ENCODE results near the gene COL15A1. TPM values are rescaled to one million over a fixed set of nuclear protein-coding genes. Genes with fewer than 3 reads are reported as not detected.

The COL15A1 gene
- total RNA-seq, 1 donor from 2014 or later: 11.8 TPM

GRCh38 chr9:98941946-98942523, 1.7 kb upstream of the COL15A1 start:
- H3K27me3 ChIP-seq (ENCODE audit: control insufficient read depth, insufficient read depth, low read length): peaks cover 64% of the 10 kb centered on the region
- TF ChIP-seq CTCF (IDR thresholded peaks at IDR 0.05; ENCODE audit: insufficient read depth, low read length, poor library complexity, severe bottlenecking): no peak
- no peak overlapping the region for H3K4me3 ChIP-seq (ENCODE audit: low read depth, low read length)
- H3K36me3 ChIP-seq (ENCODE audit: control insufficient read depth, insufficient read depth, low read length): no peaks in the 10 kb centered on the region
- no peak for DNase-seq (ENCODE audit: low read depth)

GRCh38 chr9:98942906-98943681, 613 bp upstream of the COL15A1 start:
- Histone ChIP-seq H3K36me3 (ENCODE audit: control insufficient read depth, insufficient read depth, low read length) (no peaks in the 10 kb centered on the region), H3K4me3 (ENCODE audit: low read depth, low read length) (no peak overlapping the region), H3K27me3 (ENCODE audit: control insufficient read depth, insufficient read depth, low read length) (peaks cover 62% of the 10 kb centered on the region)
- TF ChIP-seq CTCF (IDR thresholded peaks at IDR 0.05; ENCODE audit: insufficient read depth, low read length, poor library complexity, severe bottlenecking): no peak
- DNase-seq (ENCODE audit: low read depth): no peak

- H3K36me3 ChIP-seq (ENCODE audit: control insufficient read depth, insufficient read depth, low read length): no peaks in the 10 kb centered on the region
- peak overlapping the region; percentile 19 for H3K4me3 ChIP-seq (ENCODE audit: low read depth, low read length)
- H3K27me3 ChIP-seq (ENCODE audit: control insufficient read depth, insufficient read depth, low read length): peaks cover 56% of the 10 kb centered on the region
- TF ChIP-seq CTCF (IDR thresholded peaks at IDR 0.05; ENCODE audit: insufficient read depth, low read length, poor library complexity, severe bottlenecking): no peak
- no peak for DNase-seq (ENCODE audit: low read depth)
Observed at GRCh38 chr9:98944057-98944733, 488 bp downstream of the COL15A1 start.

- no peak for DNase-seq (ENCODE audit: low read depth)
- H3K4me3 ChIP-seq (ENCODE audit: low read depth, low read length): no peak overlapping the region
- no peak for TF ChIP-seq CTCF (IDR thresholded peaks at IDR 0.05; ENCODE audit: insufficient read depth, low read length, poor library complexity, severe bottlenecking)
- H3K27me3 ChIP-seq (ENCODE audit: control insufficient read depth, insufficient read depth, low read length): peaks cover 53% of the 10 kb centered on the region
- no peaks in the 10 kb centered on the region for H3K36me3 ChIP-seq (ENCODE audit: control insufficient read depth, insufficient read depth, low read length)
Observed at GRCh38 chr9:98944734-98945074, 997 bp downstream of the COL15A1 start.

- H3K36me3 ChIP-seq (ENCODE audit: control insufficient read depth, insufficient read depth, low read length): no peaks in the 10 kb centered on the region
- H3K4me3 ChIP-seq (ENCODE audit: low read depth, low read length): no peak overlapping the region
- peaks cover 21% of the 10 kb centered on the region for H3K27me3 ChIP-seq (ENCODE audit: control insufficient read depth, insufficient read depth, low read length)
- DNase-seq (ENCODE audit: low read depth): no peak
- TF ChIP-seq CTCF (IDR thresholded peaks at IDR 0.05; ENCODE audit: insufficient read depth, low read length, poor library complexity, severe bottlenecking): no peak
Observed at GRCh38 chr9:98949565-98949964, 5.9 kb downstream of the COL15A1 start.
